ENCODE measurements around the gene TEKT2. TPM values are rescaled to one million over a fixed set of nuclear protein-coding genes. Genes with fewer than 3 reads are reported as not detected.

The TEKT2 gene
- total and polyA plus RNA-seq, 2 of the 8 experiments (the other 6 are each of a cell fraction or from before 2014, with no cell fraction given): 1.6 to 1.7 TPM

GRCh38 chr1:36093929-36094328, 10.0 kb downstream of the TEKT2 start:
- ChIA-PET POLR2A (ENCODE audit: partially characterized antibody) (no interaction called here), CTCF (ENCODE audit: partially characterized antibody) (interaction anchor here (0.7 to 32.6 kb wide), 4 partner anchors 10 to 43 kb away, joined by 3 to 738 read pairs (median 40); no protein-coding TSS in a partner anchor)
- no peak overlapping the region for H3K4me3 ChIP-seq (ENCODE audit: extremely low read depth in 1 of 4, insufficient read depth in 2 of 4, low read depth in 3 of 4, low read length in 4 of 4)
- no peak overlapping the region for H2AFZ ChIP-seq (ENCODE audit: low read length)
- H3K4me1 ChIP-seq (replicated peaks in 1 of 4; ENCODE audit: control insufficient read depth in 3 of 4, insufficient read depth in 4 of 4, low read length in 3 of 4): peaks cover 0 to 16% (median 11%) of the 10 kb centered on the region in 4 experiments; a peak in 5 of 7 replicates
- no peak overlapping the region for H3K23ac ChIP-seq (ENCODE audit: insufficient read length)
- H2BK15ac ChIP-seq (ENCODE audit: low read length): no peak overlapping the region
- no peaks in the 10 kb centered on the region for H3K27me3 ChIP-seq (replicated peaks in 1 of 4; ENCODE audit: control insufficient read depth in 3 of 4, extremely low read depth in 1 of 4, insufficient read depth in 3 of 4, low read length in 3 of 4)
- DNase-seq (ENCODE audit: low read depth in 1 of 2, low spot score in 2 of 2) (no peak), FAIRE-seq (no peak)
- peaks cover 0 to 10% of the 10 kb centered on the region in 2 experiments for H4K20me1 ChIP-seq (replicated peaks in 1 of 2; ENCODE audit: control insufficient read depth in 1 of 2, insufficient read depth in 2 of 2, low read length in 2 of 2)
- H3K9me3 ChIP-seq (ENCODE audit: insufficient read depth in 2 of 2, low read depth in 1 of 2, low read length in 1 of 2): no peaks in the 10 kb centered on the region
- H4K5ac ChIP-seq (ENCODE audit: insufficient read length, low read depth, low read length): no peak overlapping the region
- H3K14ac ChIP-seq (ENCODE audit: insufficient read length): no peak overlapping the region
- H3K36me3 ChIP-seq (ENCODE audit: control insufficient read depth in 2 of 4, insufficient read depth in 4 of 4, low read length in 3 of 4): peaks cover 23 to 38% (median 33%) of the 10 kb centered on the region in 4 experiments
- no peak overlapping the region for H3K4me2 ChIP-seq (ENCODE audit: insufficient read depth in 1 of 2, low read depth in 2 of 2, low read length in 2 of 2)
- no peak overlapping the region; the same call in 1 of the 2 replicates for H2BK5ac ChIP-seq (ENCODE audit: low read depth, low read length)
- H3K79me2 ChIP-seq (ENCODE audit: control insufficient read depth in 1 of 2, insufficient read depth in 2 of 2, low read length in 2 of 2): peaks cover 0 to 15% of the 10 kb centered on the region in 2 experiments; a peak in 2 of 4 replicates
- WGBS, 2 experiments (ENCODE audit: extremely low coverage in 1 of 2, insufficient coverage in 1 of 2, insufficient read length in 1 of 2, insufficient replicate concordance in 2 of 2, low coverage in 1 of 2, low lambda C conversion rate in 2 of 2, missing lambda C conversion rate in 1 of 2): 96% methylated on average over 3 of the region's 3 CpGs; no CpG with 5 or more reads in 1 of the 2 experiments
- H2BK12ac ChIP-seq (ENCODE audit: low read depth, low read length): no peak overlapping the region
- no peak overlapping the region for H4K8ac ChIP-seq (ENCODE audit: extremely low read depth, insufficient read depth, low read length)
- H3K79me1 ChIP-seq (ENCODE audit: low read depth, low read length): peaks cover 5% of the 10 kb centered on the region; the same call in 1 of the 2 replicates
- no peak overlapping the region for H3K9ac ChIP-seq (replicated peaks in 1 of 4; ENCODE audit: extremely low read depth in 1 of 4, low read depth in 3 of 4, low read length in 3 of 4)
- peaks cover 5% of the 10 kb centered on the region; the same call in 1 of the 2 replicates for H3K23me2 ChIP-seq (ENCODE audit: low read depth, low read length)
- H2BK120ac ChIP-seq (replicated peaks; ENCODE audit: low read depth, low read length): no peak overlapping the region
- no peak overlapping the region for H3K4ac ChIP-seq (replicated peaks; ENCODE audit: insufficient read length, low read depth, low read length)
- no peak overlapping the region for H3K27ac ChIP-seq (ENCODE audit: low read depth, low read length)
- H2AK5ac ChIP-seq (ENCODE audit: low read depth, low read length): no peak overlapping the region
- H2BK20ac ChIP-seq (ENCODE audit: low read length): no peak overlapping the region
- H4K91ac ChIP-seq (replicated peaks; ENCODE audit: insufficient read length, low read length): no peak overlapping the region
- H3K56ac ChIP-seq (replicated peaks; ENCODE audit: insufficient read length, low read depth, low read length): no peak overlapping the region
- no peak overlapping the region for H3K18ac ChIP-seq (ENCODE audit: extremely low read depth, low read length)
- no peak for TF ChIP-seq RAD21 (IDR thresholded peaks at IDR 0.05 in 1 of 2, conservative IDR thresholded peaks at IDR 0.05 in 1 of 2; ENCODE audit: low read depth in 2 of 2, low read length in 2 of 2)
- TF ChIP-seq JUND (IDR thresholded peaks at IDR 0.05; ENCODE audit: low read length): no peak
- no peak for TF ChIP-seq CHD1 (IDR thresholded peaks at IDR 0.05; ENCODE audit: low read depth, low read length)
- TF ChIP-seq CREB1 (IDR thresholded peaks at IDR 0.05): no peak
- TF ChIP-seq JUN (IDR thresholded peaks at IDR 0.05; ENCODE audit: low read depth, low read length): no peak
- TF ChIP-seq BACH1 (IDR thresholded peaks at IDR 0.05; ENCODE audit: low read length): no peak
- TF ChIP-seq FOSL1 (IDR thresholded peaks at IDR 0.05; ENCODE audit: insufficient read depth, low read depth, low read length): no peak
- TF ChIP-seq RNF2 (IDR thresholded peaks at IDR 0.05; ENCODE audit: borderline replicate concordance, low read depth, low read length, missing control alignments, poor library complexity, severe bottlenecking): no peak
- TF ChIP-seq CTBP2 (IDR thresholded peaks at IDR 0.05; ENCODE audit: borderline replicate concordance, insufficient read depth, insufficient read length, low read length): no peak
- TF ChIP-seq ZNF274 (IDR thresholded peaks at IDR 0.05; ENCODE audit: borderline replicate concordance, extremely low read depth, low read length): no peak
- TF ChIP-seq POLR2AphosphoS5 (IDR thresholded peaks at IDR 0.05; ENCODE audit: low read depth, low read length): no peak
- TF ChIP-seq CBX8 (IDR thresholded peaks at IDR 0.05; ENCODE audit: borderline replicate concordance, low read depth, low read length): no peak
- no peak for TF ChIP-seq SAP30 (IDR thresholded peaks at IDR 0.05; ENCODE audit: insufficient read depth, insufficient replicate concordance, low read length)
